Right ventricle myocardium inferior (tissue), 1 donor: ENCODE measurements around the gene SPINT1. TPM values are rescaled to one million over a fixed set of nuclear protein-coding genes. Genes with fewer than 3 reads are reported as not detected.
A peak's percentile ranks its signal among the peaks of the same experiment; 100 is the strongest.

Experiments used
- ATAC-seq: fragments of 200-7000 bp; cut with Tn5 transposase; one replicate; pipeline ENCODE4 v1.9.1; 2020; ENCODE audit warnings: mild to moderate bottlenecking, moderate library complexity
- DNase-seq: peaks from one replicate; pipeline ENCODE4 v3.0.0; 2021; ENCODE audit errors: missing footprints
- intact Hi-C: fragments of 100-400 bp; cut with DNase I; formaldehyde crosslinking; loops from one replicate; pipeline ENCODE4 v1.11.0; 2022
- long read RNA-seq: library from polyadenylated mRNA; unstranded; transcript quantifications from one replicate; pipeline ENCODE4 v2.0.0, GENCODE V29; 2021
- total RNA-seq: library from RNA; stranded (reverse); fragmentation: NEBNext Ultra II Directional; extraction: Animal tissue kit (Norgen Biotek cat#: 25700); gene quantifications from one replicate; pipeline ENCODE4 v1.2.1, GENCODE V29; 2021
- donor health status: DM: no; HTN: yes; CAD: no; lungs with severe emphysema.

SPINT1 gene, protein sequence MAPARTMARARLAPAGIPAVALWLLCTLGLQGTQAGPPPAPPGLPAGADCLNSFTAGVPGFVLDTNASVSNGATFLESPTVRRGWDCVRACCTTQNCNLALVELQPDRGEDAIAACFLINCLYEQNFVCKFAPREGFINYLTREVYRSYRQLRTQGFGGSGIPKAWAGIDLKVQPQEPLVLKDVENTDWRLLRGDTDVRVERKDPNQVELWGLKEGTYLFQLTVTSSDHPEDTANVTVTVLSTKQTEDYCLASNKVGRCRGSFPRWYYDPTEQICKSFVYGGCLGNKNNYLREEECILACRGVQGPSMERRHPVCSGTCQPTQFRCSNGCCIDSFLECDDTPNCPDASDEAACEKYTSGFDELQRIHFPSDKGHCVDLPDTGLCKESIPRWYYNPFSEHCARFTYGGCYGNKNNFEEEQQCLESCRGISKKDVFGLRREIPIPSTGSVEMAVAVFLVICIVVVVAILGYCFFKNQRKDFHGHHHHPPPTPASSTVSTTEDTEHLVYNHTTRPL
- total RNA-seq = 2.0 TPM
- long read RNA-seq, partial matches to known transcripts = 1 of 5 reads
- long read RNA-seq, other reads (novel, unspliced or antisense) = 0 of 5 reads

DNA sequence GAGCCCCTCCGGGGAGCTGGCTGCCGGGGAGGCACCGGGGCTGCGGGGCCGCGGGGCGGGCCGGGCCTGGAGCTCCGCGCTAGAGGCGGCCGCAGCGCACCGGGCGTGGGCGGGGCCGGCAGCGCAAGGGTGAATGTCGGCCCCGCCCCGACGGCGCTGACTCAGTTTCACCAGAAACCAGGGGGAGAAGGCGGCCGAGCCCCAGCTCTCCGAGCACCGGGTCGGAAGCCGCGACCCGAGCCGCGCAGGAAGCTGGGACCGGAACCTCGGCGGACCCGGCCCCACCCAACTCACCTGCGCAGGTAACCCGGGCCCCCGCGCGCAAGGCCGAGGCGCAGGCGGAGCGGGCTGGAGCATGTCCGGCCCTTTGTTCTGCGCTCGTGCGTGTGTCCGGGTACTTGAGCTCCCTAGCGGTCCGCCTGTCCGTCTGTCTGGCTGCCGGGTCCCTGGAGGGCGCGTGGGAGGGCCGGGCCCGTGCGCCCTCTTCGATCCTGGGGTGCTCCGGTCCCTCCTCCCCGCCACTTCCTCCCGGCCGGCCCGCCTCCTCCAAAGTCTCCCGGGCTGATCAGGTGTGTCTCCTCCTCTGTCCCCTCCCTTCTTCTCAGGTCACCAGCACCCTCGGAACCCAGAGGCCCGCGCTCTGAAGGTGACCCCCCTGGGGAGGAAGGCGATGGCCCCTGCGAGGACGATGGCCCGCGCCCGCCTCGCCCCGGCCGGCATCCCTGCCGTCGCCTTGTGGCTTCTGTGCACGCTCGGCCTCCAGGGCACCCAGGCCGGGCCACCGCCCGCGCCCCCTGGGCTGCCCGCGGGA is at the start of gene SPINT1:
Gene SPINT1, plus strand, starts transcription at position 164 of the 811 bp plus-strand sequence. Its CDS starts 507 bp downstream, at position 671.
- intact Hi-C loops = no loop called here
- ATAC-seq (no peak), DNase-seq (no peak)

DNA sequence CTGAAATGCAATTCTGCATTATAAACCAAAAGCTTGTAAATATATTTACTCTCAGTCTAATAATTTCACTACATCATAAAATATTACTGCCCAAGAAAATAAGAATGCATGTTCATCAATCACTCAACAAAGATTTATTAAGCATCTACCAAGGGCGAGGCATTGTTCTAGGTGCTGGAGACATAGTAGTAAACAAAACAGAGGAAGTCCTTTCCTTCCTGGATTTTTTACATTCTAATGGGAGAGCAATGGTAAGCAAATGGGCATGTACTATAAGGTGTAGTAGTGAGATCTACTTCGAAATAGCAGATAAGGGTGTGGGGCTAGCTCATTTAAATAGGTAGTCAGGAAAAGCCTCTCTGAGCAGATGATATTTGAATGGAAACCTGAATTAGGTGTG is 47.8 kb upstream of the SPINT1 start:
- DNase-seq = no peak
- intact Hi-C loops = no loop called here
- ATAC-seq = no peak

DNA sequence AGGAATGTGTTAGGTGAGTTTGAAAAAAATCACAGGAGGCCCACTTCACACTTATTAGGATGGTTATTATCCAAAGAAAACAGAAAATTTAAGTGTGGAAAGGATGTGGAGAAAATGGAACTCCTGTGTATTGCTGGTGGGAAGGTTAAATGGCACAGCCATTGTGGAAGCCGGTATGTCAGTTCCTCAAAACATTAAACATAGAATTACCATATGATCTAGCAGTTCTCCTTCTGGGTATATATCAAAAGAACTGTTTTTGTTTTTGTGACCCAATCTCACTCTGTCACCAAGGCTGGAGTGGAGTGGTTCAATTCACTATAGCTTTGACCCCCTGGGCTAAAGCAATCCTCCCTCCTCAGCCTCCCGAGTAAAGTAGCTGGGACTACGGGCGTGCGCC is 47.3 kb upstream of the SPINT1 start:
- intact Hi-C loops = no loop called here
- no peak for DNase-seq
- ATAC-seq = no peak

DNA sequence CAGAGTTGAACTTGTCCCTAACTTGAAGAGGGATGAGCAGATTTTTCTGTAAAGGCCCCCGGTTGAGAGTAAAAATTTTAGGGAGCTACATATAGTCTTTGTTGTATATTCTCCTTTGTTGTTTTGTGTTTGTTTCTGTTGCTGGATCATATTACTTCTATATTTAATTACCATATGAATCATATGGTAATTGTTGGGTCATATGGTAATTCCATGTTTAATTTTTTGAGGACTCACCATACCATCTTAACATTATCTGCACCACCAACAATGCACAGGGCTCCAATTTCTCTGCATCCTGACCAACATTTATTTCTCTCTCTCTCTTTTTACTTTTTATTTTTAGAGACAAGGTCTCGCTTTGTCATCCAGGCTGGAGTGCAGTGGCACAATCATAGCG is 44.3 kb upstream of the SPINT1 start:
- ATAC-seq (no peak), DNase-seq (no peak)
- intact Hi-C loops = no loop called here

DNA sequence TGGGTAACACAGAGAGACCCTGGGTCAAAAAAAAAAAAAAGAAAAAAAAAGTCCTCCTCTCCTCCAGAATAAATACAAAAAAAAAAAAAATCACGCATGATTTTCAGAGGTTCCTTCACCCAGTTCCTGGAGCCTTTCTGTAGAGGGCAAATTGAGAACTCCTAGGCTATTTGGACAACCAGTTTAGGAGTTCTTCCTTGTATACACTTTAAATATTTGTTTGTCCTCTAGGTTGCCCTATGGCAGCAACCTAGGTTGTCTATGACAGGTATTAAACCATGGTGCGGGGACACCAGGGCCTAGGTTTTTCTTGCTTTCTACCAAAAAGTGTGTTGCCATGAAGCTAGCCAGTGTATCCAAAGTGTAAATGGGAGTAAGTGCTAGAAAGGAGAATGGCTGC is 40.8 kb upstream of the SPINT1 start:
- ATAC-seq = no peak
- intact Hi-C loops = no loop called here
- DNase-seq = no peak

DNA sequence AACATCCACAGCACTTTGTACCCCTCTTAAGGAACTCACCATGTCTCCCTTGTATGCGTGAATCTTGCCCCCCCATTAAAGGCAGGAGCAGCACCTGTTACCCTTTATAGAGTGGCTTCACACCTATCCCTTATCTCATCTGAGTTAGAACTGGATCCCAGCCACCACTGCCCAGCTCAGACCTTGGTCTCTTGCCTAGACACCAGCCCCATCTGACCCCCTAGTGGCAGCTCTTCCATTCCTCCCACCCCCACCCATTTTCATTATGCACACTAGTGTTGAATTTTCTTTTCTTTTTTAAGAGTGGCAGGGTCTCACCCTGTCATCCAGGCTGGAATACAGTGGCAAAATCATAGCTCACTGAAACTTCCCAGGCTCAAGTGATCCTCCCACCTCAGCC is 40.2 kb upstream of the SPINT1 start:
- ATAC-seq = no peak
- no peak for DNase-seq
- intact Hi-C loops = no loop called here

DNA sequence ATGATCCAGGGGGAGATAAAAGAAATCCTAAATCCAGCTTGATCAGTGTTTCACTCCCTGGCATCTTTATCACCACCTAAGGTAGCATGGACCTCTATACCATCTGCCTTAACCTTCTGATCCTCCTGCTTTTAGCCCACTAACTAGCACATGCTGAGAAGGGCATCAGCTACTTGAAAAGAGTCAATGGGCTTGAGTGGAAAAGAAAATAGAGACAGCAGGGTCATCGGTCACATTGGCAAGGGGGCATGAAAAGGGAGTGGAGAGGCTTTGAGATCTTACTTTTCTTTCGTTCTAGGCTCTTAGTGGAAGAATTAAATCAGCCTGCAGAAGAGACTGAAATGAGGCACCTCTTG is 37.2 kb upstream of the SPINT1 start:
- DNase-seq = no peak
- ATAC-seq = no peak
- intact Hi-C loops = loop anchor here (1.0 kb wide), 1 partner anchor 51 kb away; the partner anchor contains the start of gene RMDN3

DNA sequence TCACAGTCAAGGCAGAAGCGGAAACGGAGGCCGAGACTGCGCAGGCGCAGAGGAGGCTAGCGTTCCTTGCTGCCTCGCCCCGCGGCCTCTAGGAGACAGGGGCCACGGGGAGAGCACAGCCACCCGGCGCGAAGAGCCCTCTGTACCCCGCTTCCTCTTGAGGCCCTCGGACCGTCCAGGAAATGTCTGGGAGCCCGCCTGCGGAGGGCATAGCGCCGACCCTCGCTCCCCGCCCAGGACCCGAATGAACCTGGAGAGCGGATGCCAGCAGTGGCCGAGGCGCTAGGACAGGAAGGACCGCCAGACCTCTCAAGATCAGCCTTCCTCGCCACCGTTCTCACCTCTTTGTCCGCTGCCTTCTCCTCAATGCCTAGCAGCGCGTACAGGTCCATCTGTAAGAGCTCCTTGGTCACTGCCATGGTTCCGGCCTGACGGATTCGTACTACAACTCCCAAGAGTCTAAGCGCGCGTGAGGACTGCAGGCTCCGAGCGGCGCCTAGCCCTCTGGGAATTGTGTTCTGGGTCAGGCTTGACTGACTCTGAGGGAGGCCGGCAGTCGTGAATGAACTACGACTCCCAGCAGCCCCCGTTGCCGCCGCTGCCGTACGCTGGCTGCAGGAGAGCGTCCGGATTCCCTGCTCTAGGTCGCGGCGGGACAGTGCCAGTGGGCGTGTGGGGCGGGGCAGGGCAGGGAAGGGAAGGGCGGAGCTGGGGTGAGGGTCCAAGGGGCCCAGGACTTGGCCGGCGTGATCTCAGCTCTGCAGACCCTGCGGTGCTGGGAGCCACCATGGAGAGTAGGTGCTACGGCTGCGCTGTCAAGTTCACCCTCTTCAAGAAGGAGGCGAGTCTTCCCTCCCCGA is 36.6 kb upstream of the SPINT1 start, which contains the start of the genes DNAJC17 and ZFYVE19:
Gene DNAJC17, minus strand, starts transcription at position 446 of the 860 bp plus-strand sequence. Its CDS starts 27 bp downstream, at position 419.
Gene ZFYVE19, plus strand, starts transcription at position 62 of the 860 bp plus-strand sequence. Its CDS starts 501 bp downstream, at position 563.
- ATAC-seq (peak; percentile 99), DNase-seq (peak; percentile 99)
- intact Hi-C loops = loop anchor here (1.0 kb wide), 1 partner anchor 52 kb away; the partner anchor contains the start of gene RMDN3

DNA sequence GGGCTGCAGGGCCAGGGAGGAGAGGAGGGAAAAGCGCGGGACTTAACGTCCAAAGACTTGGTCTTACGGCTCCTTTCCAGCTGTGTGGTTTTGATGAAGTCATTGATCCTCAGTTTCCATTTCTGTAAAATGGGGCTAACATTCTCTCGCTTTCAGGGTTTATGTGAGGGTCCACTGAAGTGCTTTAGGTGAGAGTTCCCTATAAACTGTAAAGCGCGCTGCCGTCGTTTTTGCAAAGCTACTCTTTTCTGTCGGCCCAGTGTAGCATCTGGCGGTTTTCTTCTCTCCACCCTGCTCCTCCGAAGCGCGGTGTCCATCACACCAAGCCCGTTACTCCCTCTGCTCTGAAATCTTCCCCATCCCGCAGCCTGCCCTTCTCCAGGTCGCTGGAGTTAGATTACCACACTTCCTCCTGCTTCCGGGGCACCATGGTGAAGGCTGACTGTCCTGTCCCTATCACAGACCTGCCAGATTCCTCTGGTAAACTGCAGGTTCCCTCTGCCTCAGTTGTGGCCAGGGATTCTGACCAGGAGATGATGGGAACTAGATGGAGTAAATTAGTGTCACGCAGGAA is 35.9 kb upstream of the SPINT1 start:
- intact Hi-C loops = loop anchor here (1.0 kb wide), 1 partner anchor 53 kb away; the partner anchor contains the start of gene RMDN3
- DNase-seq (no peak), ATAC-seq (no peak)

DNA sequence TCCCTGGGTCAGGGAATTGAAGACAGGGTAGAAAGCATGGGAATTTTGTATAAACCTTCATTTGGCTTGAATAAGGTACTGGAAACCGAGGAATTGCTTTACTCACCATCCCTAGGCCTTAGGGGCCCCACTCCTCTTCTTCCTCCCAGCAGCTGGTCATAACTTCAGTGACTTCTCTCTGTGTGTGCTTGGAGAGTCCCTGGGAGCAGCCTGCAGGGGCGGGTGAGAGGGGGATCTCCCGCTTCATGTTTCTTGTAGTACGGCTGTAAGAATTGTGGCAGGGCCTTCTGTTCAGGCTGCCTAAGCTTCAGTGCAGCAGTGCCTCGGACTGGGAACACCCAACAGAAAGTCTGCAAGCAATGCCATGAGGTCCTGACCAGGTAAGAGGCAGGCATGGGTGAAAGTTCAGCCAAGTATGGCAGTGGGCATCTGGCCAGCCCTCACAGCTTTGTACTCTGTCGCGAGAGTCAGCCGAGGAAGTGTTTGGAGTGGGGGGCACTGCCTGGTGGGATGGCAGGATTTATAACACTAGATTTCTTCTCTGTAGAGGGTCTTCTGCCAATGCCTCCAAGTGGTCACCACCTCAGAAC is 34.9 kb upstream of the SPINT1 start:
- intact Hi-C loops = no loop called here
- ATAC-seq = no peak
- no peak for DNase-seq

DNA sequence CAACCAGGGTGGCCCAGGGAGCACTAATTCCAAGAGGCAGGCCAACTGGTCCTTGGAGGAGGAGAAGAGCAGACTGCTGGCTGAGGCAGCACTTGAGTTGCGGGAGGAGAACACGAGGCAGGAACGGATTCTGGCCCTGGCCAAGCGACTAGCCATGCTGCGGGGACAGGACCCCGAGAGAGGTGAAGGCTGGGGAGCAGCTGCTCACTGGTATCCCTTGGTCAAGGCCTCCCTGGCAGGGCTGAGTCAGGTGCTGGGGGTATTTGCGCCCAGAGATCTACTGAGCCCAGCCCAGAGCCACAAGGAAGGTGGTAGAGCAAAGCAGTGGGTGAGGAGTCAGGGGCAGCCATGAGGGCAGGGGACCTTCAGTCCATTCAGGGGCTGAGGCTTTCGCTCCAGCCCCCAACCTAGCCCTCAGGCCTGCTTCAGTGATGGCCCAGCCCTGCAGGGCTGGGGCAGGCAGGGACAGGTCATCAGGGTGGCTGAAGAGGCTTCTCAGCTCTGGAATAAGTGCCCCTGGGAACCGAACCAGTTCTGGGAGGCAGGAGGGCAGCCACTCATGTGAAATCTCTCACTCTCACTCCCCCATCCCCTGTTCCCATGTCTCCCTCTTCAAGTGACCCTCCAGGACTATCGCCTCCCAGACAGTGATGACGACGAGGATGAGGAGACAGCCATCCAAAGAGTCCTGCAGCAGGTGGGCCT is 31.0 kb upstream of the SPINT1 start:
- DNase-seq (no peak), ATAC-seq (no peak)
- intact Hi-C loops = no loop called here

DNA sequence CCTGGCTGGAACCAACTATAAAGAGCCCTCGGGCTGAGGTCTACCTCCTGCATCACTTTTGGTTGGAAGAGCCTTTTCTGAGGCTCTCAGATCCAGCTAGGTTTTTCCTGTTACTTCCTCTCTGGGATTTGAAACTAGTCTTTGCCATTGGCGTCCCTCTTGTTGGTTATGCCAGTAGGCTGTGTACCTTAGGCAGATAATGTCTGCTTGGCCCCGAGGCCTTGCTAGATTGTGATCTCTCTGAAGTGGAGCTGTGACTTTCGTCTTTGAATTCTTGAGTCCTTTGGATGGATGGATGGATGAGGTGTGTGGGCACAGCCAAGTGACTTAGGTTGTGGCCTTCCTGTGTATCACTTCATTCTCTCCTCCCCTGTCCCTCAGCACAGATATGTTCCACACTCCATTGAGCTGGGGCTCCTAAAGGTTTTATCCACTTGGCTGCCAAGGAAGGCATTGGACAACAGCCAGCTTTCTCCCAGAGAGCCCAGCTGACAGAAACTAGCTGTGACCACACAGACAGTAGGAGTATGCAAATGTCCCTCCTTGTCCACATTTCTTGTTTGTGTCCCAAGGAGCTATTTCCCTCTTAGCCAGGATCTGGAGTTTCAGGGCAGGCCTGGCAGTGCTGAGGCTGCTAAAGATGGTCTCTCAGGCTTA is 28.7 kb upstream of the SPINT1 start:
- ATAC-seq (peak; percentile 66), DNase-seq (no peak)
- intact Hi-C loops = no loop called here

DNA sequence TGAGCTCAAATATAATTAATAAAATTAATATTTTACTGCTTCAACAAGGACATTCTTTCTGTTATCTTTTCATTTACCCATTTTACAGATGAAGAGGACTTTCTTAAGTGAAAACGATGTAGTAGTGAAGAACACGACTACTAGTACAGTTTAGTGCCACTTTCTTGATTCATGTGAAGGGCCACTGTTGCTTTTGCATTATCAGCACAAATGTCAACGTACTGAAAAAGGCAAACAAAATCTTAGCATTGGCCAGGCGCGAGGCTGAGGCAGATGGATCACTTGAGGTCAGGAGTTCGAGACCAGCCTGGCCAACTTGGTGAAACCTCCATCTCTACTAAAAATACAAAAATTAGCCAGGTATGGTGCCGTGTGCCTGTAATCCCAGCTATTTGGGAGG is 24.8 kb upstream of the SPINT1 start:
- no peak for DNase-seq
- ATAC-seq = no peak
- intact Hi-C loops = no loop called here

DNA sequence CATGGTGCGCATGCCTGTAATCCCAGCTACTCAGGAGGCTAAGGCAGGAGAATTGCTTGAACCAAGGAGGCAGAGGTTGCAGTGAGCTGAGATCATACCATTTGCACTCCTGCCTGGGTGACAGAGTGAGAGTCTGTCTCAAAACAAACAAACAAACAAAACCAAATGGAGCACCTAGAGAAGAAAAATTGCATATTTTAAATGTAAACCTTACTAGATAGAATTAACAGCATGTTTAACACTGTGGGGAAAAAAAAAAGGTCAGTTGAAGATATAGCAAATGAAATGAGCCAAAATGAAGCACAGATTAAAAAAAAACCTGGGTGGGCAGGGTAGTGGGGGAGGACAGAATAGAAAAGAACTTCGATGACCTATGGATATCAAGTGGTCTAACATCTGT is 22.7 kb upstream of the SPINT1 start:
- intact Hi-C loops = no loop called here
- no peak for ATAC-seq

DNA sequence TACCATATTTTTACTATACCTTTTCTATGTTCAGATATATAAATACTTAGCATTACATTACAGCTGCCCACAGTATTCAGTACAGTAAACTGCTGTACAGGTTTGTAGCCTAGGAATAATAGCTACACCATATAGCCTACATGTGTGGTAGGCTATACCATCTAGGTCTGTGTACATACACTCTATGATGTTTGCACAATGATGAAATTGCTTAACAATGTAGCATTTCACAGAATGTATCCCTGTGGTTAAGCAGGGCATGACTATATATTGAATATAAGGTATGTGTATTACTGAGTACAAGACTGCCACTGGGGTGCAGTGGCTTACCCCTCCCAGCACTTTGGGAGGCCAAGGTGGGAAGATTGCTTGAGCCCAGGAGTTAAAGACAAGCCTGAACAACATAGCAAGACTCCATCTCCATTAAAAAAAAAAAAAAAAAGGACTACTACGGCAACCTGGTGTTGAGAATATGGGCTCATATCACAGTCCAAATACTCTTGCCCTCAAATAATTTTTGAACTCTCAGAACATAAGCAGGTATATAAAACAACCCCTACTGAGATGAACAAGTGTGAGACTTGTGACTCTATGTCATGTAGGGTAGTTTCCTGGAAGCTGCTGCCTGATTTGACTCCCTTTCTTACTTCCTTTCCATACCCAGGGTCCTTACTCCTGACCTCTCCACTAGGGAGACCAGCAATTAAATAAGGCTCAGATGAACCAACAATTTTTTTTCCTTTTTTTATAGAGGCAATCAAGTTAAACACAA is 20.1 kb upstream of the SPINT1 start:
- DNase-seq (no peak), ATAC-seq (no peak)
- intact Hi-C loops = no loop called here

More for the DNA sequence above, 22.7 kb upstream of the SPINT1 start:
- no peak for DNase-seq
